H1 (cell line): ENCODE data around the gene XIRP1.

Experiments
- CHD2 ChIP-seq: IDR thresholded peaks from 2 replicates; pipeline ENCODE4 v1.6.1; 2012; ENCODE audit warnings: low read length, improper control_type of control experiment
- CTCF ChIP-seq, 3 experiments: IDR thresholded peaks; 1 replicate in 2 of 3; 2 replicates in 1 of 3; pipeline versions ENCODE4 v1.5.1 to v1.6.1; 2011; ENCODE audit warnings: low read length in 3 of 3, mild to moderate bottlenecking in 3 of 3, inconsistent platforms in 2 of 3, low read depth in 1 of 3, moderate library complexity in 1 of 3; ENCODE audit not compliant: insufficient read depth in 1 of 3; ENCODE audit errors: control extremely low read depth in 1 of 3
- HDAC2 ChIP-seq, 2 experiments: fragments of 300-600 bp in 1 of 2; sonication (generic) in 1 of 2; IDR thresholded peaks; 2 replicates each; pipeline ENCODE4 v1.6.1; 2011 to 2012; ENCODE audit warnings: low read depth in 2 of 2, low read length in 2 of 2, mild to moderate bottlenecking in 2 of 2, moderate library complexity in 2 of 2, borderline replicate concordance in 1 of 2, inconsistent platforms in 1 of 2
- KDM5A ChIP-seq: fragments of 200-600 bp; IDR thresholded peaks from 2 replicates; pipeline ENCODE4 v1.7.1; 2012; ENCODE audit warnings: mild to moderate bottlenecking, low read length, inconsistent platforms, mixed read lengths
- POLR2A ChIP-seq, 2 experiments: IDR thresholded peaks; 1 replicate in 1 of 2; 2 replicates in 1 of 2; pipeline ENCODE4 v1.6.1; 2011; ENCODE audit warnings: low read depth in 2 of 2, low read length in 2 of 2, mild to moderate bottlenecking in 2 of 2; ENCODE audit errors: control extremely low read depth in 1 of 2
- ZNF274 ChIP-seq: IDR thresholded peaks from 2 replicates; pipeline ENCODE4 v1.7.0; 2012; ENCODE audit warnings: low read length, borderline replicate concordance; ENCODE audit errors: extremely low read depth

GRCh38 chr3:39208463-39209055, 16.2 kb upstream of the XIRP1 start:
- no peak for TF ChIP-seq HDAC2 (IDR thresholded peaks at IDR 0.05; ENCODE audit: borderline replicate concordance in 1 of 2, low read depth in 2 of 2, low read length in 2 of 2)
- TF ChIP-seq CTCF (IDR thresholded peaks at IDR 0.05; ENCODE audit: control extremely low read depth in 1 of 3, insufficient read depth in 1 of 3, low read depth in 1 of 3, low read length in 3 of 3), result peak; percentile 66 to 76 (median 67)
- no peak for TF ChIP-seq POLR2A (IDR thresholded peaks at IDR 0.05; ENCODE audit: control extremely low read depth in 1 of 2, low read depth in 2 of 2, low read length in 2 of 2)
- TF ChIP-seq ZNF274, result no peak
- no peak for TF ChIP-seq KDM5A
- no peak for TF ChIP-seq CHD2
